Tibial nerve (tissue), 4 donors: Measurements from ENCODE around the gene PPDPF. TPM values are rescaled to one million over a fixed set of nuclear protein-coding genes. Genes with fewer than 3 reads are reported as not detected.

ENCODE experiments used
- DNase-seq, 2 donors: peaks; one replicate each; pipeline ENCODE4 v3.0.0-alpha.2; 2019; ENCODE audit warnings: low spot score in 2 of 2
- H3K27ac ChIP-seq, 4 donors: fragments of 200-600 bp; sonication (generic) in 3 of 4; one replicate each; pipeline ENCODE4 v1.5.1; 2017 to 2019; ENCODE audit warnings: mild to moderate bottlenecking in 1 of 4
- H3K27me3 ChIP-seq, 2 donors: fragments of 200-600 bp; sonication (generic) in 1 of 2; one replicate each; pipeline versions ENCODE4 v1.5.1 to v1.6.0; 2017 to 2019
- H3K36me3 ChIP-seq, 3 donors: fragments of 200-600 bp; sonication (generic); one replicate each; pipeline ENCODE4 v1.5.1; 2018 to 2019
- H3K4me1 ChIP-seq, 4 donors: fragments of 200-600 bp; sonication (generic) in 3 of 4; one replicate each; pipeline ENCODE4 v1.5.1; 2017 to 2019
- H3K4me3 ChIP-seq, 4 donors: fragments of 200-600 bp; sonication (generic) in 3 of 4; one replicate each; pipeline ENCODE4 v1.5.1; 2017 to 2019; ENCODE audit warnings: mild to moderate bottlenecking in 1 of 4, moderate library complexity in 1 of 4
- H3K9me3 ChIP-seq, 4 donors: fragments of 200-600 bp; sonication (generic) in 3 of 4; one replicate each; pipeline ENCODE4 v1.5.1; 2017 to 2019
- EP300 ChIP-seq, 2 donors: sonication (generic); formaldehyde crosslinking; IDR thresholded peaks; one replicate each; pipeline ENCODE4 v1.6.1; 2017; ENCODE audit warnings: antibody characterized with exemption in 2 of 2, mild to moderate bottlenecking in 1 of 2
- POLR2A ChIP-seq, 2 donors: fragments of 450-650 bp; IDR thresholded peaks; one replicate each; pipeline ENCODE4 v1.6.1; 2017; ENCODE audit warnings: antibody characterized with exemption in 2 of 2, mild to moderate bottlenecking in 2 of 2, moderate library complexity in 2 of 2
- WGBS, 2 donors: methylation state at CpG; one replicate each; pipeline ENCODE4 v1.1.5; 2018; 5-methylcytosine and 5-hydroxymethylcytosine counted together
- total RNA-seq, 4 donors: library from RNA; depleted of rRNA; stranded (reverse); fragments of >200 nt; gene quantifications; one replicate each; pipeline ENCODE4 v1.1.0, GENCODE V29; 2016
- TF ChIP-seq, protein P1 (sequence below), 5 experiments: fragments of 200-600 bp in 3 of 5; fragments of 450-650 bp in 2 of 5; sonication (generic) in 3 of 5; IDR thresholded peaks; one replicate each; pipeline ENCODE4 v1.5.1; 2016 to 2019; ENCODE audit warnings: antibody characterized with exemption in 5 of 5, mild to moderate bottlenecking in 3 of 5, moderate library complexity in 2 of 5

The PPDPF gene
- total RNA-seq, 4 donors from 2014 or later, result 59.0 to 165 (median 119) TPM

DNA sequence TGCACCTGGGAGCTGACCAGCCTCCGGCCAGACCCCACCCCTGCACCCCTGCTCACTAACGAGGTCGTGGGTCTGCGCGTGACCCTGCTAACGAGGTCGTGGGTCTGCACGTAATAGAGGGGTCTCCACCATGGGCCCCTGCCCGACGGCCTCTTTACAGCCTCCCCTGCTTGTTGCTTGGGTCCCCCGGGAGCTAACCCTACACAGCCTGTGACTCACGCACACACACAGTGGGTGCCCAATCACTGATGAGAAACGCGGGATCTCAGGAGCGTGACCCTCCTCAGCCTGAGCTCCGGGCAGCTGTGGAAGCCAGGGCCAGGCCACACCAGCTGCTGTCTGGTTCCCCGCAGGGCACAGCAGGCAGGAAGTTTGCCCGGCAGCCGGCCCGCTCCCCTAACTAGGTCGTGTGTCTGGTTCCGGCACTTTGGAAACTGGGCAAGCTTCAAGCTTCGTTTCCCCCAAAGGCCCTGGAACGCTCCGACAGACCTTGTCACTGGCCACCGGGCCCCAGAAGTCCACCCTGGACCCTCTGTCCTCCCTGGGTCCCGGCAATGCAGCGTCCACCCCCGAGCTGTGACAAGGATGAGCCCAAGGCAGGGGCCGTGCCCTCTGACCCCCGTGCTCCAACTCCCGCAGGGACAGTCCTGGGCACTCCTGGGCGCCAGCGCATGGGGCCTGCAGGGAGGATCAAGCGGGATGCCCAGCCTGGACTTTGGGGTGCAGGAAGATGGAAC, 15.8 kb downstream of the PPDPF start:
- Histone ChIP-seq H3K27me3 (peaks cover 0 to 32% of the 10 kb centered on the region in 2 donors), H3K4me1 (peaks cover 0 to 43% (median 11%) of the 10 kb centered on the region in 4 donors), H3K36me3 (no peaks in the 10 kb centered on the region), H3K4me3 (peak overlapping the region in 1 of 4 donors; percentile 36), H3K27ac (peak overlapping the region in 1 of 4 donors; percentile 79), H3K9me3 (no peaks in the 10 kb centered on the region)
- no peak for DNase-seq
- TF ChIP-seq, protein P1, sequence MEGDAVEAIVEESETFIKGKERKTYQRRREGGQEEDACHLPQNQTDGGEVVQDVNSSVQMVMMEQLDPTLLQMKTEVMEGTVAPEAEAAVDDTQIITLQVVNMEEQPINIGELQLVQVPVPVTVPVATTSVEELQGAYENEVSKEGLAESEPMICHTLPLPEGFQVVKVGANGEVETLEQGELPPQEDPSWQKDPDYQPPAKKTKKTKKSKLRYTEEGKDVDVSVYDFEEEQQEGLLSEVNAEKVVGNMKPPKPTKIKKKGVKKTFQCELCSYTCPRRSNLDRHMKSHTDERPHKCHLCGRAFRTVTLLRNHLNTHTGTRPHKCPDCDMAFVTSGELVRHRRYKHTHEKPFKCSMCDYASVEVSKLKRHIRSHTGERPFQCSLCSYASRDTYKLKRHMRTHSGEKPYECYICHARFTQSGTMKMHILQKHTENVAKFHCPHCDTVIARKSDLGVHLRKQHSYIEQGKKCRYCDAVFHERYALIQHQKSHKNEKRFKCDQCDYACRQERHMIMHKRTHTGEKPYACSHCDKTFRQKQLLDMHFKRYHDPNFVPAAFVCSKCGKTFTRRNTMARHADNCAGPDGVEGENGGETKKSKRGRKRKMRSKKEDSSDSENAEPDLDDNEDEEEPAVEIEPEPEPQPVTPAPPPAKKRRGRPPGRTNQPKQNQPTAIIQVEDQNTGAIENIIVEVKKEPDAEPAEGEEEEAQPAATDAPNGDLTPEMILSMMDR (IDR thresholded peaks at IDR 0.05), result no peak
- TF ChIP-seq POLR2A (IDR thresholded peaks at IDR 0.05) (no peak), EP300 (IDR thresholded peaks at IDR 0.05) (no peak)
- 10 to 42% methylated on average over 2 to 35 of the region's 35 CpGs for WGBS, 2 donors

DNA sequence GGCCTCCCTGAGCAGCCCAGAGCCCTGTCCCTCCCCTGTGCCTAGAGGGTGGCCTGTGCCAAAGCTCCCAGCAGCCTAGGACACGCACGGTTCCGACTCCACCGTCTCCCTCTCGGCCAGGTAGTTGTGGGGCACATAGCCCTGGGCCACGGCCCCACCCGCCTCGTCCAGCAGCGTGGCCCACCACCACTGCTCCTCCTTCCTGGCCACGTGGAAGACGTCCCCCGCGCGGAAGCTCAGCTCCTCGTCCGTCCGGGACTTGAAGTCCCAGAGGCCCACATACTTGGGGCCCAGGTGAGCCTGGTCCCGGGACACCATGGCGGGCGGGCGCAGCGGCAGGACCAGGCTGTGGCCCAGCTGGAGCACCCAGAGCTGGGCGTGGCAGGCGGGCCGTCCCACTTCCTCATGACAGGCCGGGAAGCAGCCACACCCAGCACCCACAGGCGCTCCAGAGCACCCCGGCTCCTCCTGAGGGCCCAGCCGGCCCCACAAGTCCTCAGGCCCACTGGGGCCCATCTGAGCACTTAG, 16.5 kb downstream of the PPDPF start, which contains the start of gene PTK6:
PTK6 (minus strand) TSS at position 380 of the 528 bp plus-strand sequence; CDS start at position 318, 62 bp downstream.
- Histone ChIP-seq H3K4me1 (peaks cover 0 to 43% (median 11%) of the 10 kb centered on the region in 4 donors), H3K27ac (peak within 1 kb of the TSS in 2 of 4 donors; percentile 60 to 79), H3K27me3 (peaks cover 0 to 32% of the 10 kb centered on the region in 2 donors), H3K36me3 (no peaks in the 10 kb centered on the region), H3K4me3 (peak within 1 kb of the TSS in 3 of 4 donors; percentile 15 to 42 (median 36)), H3K9me3 (no peaks in the 10 kb centered on the region)
- no peak for DNase-seq
- TF ChIP-seq, protein P1 (IDR thresholded peaks at IDR 0.05), result no peak
- TF ChIP-seq EP300 (IDR thresholded peaks at IDR 0.05) (no peak), POLR2A (IDR thresholded peaks at IDR 0.05) (no peak)
- 65 to 79% methylated on average over 21 to 26 of the region's 29 CpGs for WGBS, 2 donors

DNA sequence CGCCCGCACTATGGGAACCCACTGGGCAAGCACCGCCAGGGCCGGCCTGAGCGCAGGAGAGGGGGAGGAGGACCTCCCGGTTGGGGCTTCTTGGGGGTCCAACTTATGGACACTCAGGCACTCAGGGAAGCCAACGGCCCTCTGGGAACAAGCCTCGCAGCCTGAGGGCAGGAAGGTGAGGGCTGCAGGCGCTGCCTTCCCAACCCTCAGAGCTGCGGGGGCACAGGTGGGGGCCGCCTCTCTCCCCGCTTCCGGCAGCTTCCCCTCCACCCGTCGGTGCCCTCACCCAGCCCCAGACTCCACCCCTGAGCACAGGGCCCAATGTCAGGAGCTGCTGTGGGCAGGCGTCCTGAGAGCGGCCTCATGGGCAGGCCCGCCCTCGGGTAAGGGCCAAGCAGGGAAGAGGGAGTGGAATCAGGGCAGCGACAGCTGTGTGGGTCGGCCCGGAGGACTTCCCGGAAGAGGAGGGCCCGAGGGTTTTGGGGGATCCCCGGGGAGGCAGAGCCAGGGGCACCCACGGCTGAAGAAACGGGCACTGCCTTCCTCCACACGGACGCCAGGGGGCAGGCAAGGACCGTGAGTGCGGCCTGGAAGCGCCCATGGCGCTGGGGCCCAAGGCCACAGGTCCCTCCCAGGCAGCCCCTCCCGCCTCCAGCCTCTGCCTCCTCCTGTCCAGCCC, 17.1 kb downstream of the PPDPF start:
- Histone ChIP-seq H3K4me1 (peaks cover 0 to 43% (median 11%) of the 10 kb centered on the region in 4 donors), H3K27ac (peak overlapping the region in 2 of 4 donors; percentile 60 to 79), H3K27me3 (peaks cover 0 to 32% of the 10 kb centered on the region in 2 donors), H3K4me3 (peak overlapping the region in 3 of 4 donors; percentile 15 to 42 (median 36)), H3K9me3 (no peaks in the 10 kb centered on the region), H3K36me3 (no peaks in the 10 kb centered on the region)
- DNase-seq, result peak; percentile 43 to 71
- 8 to 13% methylated on average over 17 to 30 of the region's 34 CpGs for WGBS, 2 donors
- TF ChIP-seq, protein P1 (IDR thresholded peaks at IDR 0.05), result peak; percentile 88 to 99 (median 95)
- TF ChIP-seq POLR2A (IDR thresholded peaks at IDR 0.05) (no peak), EP300 (IDR thresholded peaks at IDR 0.05) (peak in 1 of 2 donors; percentile 18)

DNA sequence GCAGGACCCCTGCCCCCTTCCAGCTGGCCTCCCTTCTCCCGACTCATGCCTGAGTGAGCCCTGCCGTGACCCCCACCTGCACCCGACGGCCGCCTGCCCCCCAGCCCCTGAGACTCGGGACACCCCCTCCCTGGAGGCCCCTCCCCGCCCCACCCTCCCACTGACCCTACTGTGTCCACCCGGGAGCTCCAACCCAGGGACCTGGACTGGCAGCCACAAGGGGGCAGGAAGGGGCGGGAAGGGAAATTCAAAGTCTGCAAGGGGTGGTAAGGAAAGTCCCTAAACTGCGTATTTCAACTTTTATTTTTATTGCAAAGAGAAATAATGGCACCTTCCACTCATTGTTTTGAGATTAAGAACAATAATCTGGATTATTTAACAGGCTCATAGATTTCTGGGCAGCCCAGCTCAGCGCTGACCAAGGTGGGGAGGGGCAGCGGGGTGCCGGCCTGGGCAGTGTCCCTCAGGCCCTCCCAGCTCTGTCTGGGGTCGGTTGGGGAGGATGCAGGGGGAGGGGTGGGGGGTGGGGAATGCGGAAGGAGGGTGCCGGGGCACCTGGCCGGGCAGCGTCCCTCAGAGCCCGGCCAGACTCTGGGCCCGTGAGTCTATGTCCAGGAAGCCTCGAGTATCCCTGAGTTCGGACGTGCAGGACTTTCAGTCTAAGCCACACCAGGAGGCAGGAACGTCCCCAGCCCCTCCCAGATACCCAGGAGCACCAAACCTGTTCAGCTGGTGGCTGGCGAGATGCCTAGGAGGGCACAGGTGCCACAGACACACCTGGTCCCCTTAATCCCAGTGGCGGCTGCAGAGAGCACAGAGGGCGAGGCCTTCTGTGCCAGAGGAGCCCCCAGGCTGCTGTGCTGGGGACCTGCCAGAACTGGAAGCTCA, 17.9 kb downstream of the PPDPF start:
- Histone ChIP-seq H3K9me3 (no peaks in the 10 kb centered on the region), H3K27me3 (peaks cover 0 to 32% of the 10 kb centered on the region in 2 donors), H3K36me3 (no peaks in the 10 kb centered on the region), H3K27ac (peak overlapping the region in 2 of 4 donors; percentile 52 to 60), H3K4me3 (peak overlapping the region in 3 of 4 donors; percentile 15 to 42 (median 36)), H3K4me1 (peaks cover 0 to 43% (median 11%) of the 10 kb centered on the region in 4 donors)
- TF ChIP-seq, protein P1 (IDR thresholded peaks at IDR 0.05), result peak in 1 of 5 experiments; percentile 37
- TF ChIP-seq EP300 (IDR thresholded peaks at IDR 0.05), result no peak
- no peak for TF ChIP-seq POLR2A (IDR thresholded peaks at IDR 0.05)
- 27 to 53% methylated on average over 19 to 26 of the region's 27 CpGs for WGBS, 2 donors
- DNase-seq, result no peak
